Measurements from ENCODE around the gene GAB1. TPM values are rescaled to one million over a fixed set of nuclear protein-coding genes. Genes with fewer than 3 reads are reported as not detected.

Gene GAB1
- polyA plus RNA-seq, 2 donors, result 7.8 to 10.0 TPM

DNA sequence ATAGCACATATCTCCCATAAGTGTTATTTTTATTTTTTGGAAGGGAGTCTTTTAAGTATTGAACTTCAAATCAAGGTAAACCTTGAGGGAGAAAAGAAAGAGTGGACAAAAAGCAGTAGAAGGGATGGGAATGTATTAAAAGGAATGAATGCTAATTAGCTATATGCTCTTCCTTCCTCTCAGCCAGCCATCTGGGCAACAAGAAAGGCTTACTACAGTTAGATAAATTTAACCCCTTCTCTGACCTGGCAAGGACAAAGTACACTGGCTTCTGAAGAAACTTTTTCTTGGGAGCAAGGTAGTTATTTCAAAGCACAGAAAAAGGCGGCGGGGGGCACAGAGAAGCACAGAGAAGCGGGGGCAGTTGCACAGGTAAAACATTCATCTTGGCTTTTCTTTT, 54.6 kb downstream of the GAB1 start:
- Histone ChIP-seq H3K27ac (ENCODE audit: low read depth in 2 of 2, low read length in 1 of 2) (no peak overlapping the region), H3K9me3 (ENCODE audit: control insufficient read depth in 2 of 2, insufficient read depth in 1 of 2, low read depth in 1 of 2, low read length in 1 of 2) (no peaks in the 10 kb centered on the region), H3K27me3 (ENCODE audit: control insufficient read depth in 1 of 2, insufficient read depth in 2 of 2, low read length in 2 of 2) (no peaks in the 10 kb centered on the region), H3K36me3 (ENCODE audit: control insufficient read depth in 2 of 2, insufficient read depth in 2 of 2, low read length in 1 of 2) (peaks cover 0 to 5% of the 10 kb centered on the region in 2 donors), H3K4me1 (ENCODE audit: control insufficient read depth in 2 of 2, insufficient read depth in 2 of 2, low read length in 1 of 2) (peaks cover 0 to 2% of the 10 kb centered on the region in 2 donors), H3K4me3 (ENCODE audit: low read depth in 1 of 2, low read length in 2 of 2) (no peak overlapping the region)
- 85 to 93% methylated on average over 3 of the region's 3 CpGs for WGBS, 2 donors

DNA sequence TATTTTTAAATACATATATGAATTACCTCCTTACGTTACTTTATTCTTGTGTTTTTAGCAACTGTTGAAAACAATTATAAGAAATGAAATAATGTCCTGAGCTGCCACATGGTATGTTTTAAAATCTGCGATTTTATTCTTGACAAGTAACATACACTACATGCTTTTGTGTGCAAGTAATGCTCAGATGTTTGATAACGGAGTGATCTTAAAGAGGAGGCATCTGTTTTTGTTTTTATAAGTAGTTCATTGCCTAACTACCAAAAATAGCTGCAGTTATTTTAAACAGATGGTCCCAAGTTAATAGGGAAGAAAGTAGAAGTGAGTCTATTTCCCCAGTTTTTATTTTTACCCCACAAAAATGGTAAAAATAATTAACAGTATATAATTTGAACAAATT, 55.2 kb downstream of the GAB1 start:
- Histone ChIP-seq H3K36me3 (ENCODE audit: control insufficient read depth in 2 of 2, insufficient read depth in 2 of 2, low read length in 1 of 2) (peaks cover 0 to 5% of the 10 kb centered on the region in 2 donors), H3K9me3 (ENCODE audit: control insufficient read depth in 2 of 2, insufficient read depth in 1 of 2, low read depth in 1 of 2, low read length in 1 of 2) (no peaks in the 10 kb centered on the region), H3K27me3 (ENCODE audit: control insufficient read depth in 1 of 2, insufficient read depth in 2 of 2, low read length in 2 of 2) (no peaks in the 10 kb centered on the region), H3K4me3 (ENCODE audit: low read depth in 1 of 2, low read length in 2 of 2) (no peak overlapping the region), H3K4me1 (ENCODE audit: control insufficient read depth in 2 of 2, insufficient read depth in 2 of 2, low read length in 1 of 2) (peaks cover 0 to 2% of the 10 kb centered on the region in 2 donors), H3K27ac (ENCODE audit: low read depth in 2 of 2, low read length in 1 of 2) (no peak overlapping the region)
- 52 to 61% methylated on average over 3 of the region's 3 CpGs for WGBS, 2 donors

DNA sequence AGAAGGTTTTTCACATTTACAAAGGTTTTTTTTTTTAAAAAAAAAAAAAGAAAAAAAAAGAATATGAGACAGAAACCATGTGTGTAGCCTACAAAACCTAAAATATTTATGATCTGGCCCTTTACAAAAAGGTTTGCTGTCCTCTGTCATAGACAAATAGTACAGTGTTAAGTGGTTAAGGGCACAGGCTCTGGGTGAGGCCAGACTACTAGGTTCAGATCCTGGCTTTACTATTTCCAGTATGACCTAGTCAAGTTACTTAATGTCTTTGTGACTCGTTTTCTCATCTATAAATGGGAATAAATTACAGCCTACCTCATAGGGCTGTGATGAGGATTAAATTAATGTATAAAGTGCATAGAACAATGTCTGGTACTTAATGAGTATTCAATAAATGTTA, 56.5 kb downstream of the GAB1 start:
- Histone ChIP-seq H3K4me1 (ENCODE audit: control insufficient read depth in 2 of 2, insufficient read depth in 2 of 2, low read length in 1 of 2) (peaks cover 0 to 2% of the 10 kb centered on the region in 2 donors), H3K36me3 (ENCODE audit: control insufficient read depth in 2 of 2, insufficient read depth in 2 of 2, low read length in 1 of 2) (peaks cover 0 to 5% of the 10 kb centered on the region in 2 donors), H3K4me3 (ENCODE audit: low read depth in 1 of 2, low read length in 2 of 2) (no peak overlapping the region), H3K27me3 (ENCODE audit: control insufficient read depth in 1 of 2, insufficient read depth in 2 of 2, low read length in 2 of 2) (no peaks in the 10 kb centered on the region), H3K27ac (ENCODE audit: low read depth in 2 of 2, low read length in 1 of 2) (no peak overlapping the region), H3K9me3 (ENCODE audit: control insufficient read depth in 2 of 2, insufficient read depth in 1 of 2, low read depth in 1 of 2, low read length in 1 of 2) (no peaks in the 10 kb centered on the region)
- 69 to 81% methylated on average over 1 of the region's 1 CpG for WGBS, 2 donors

DNA sequence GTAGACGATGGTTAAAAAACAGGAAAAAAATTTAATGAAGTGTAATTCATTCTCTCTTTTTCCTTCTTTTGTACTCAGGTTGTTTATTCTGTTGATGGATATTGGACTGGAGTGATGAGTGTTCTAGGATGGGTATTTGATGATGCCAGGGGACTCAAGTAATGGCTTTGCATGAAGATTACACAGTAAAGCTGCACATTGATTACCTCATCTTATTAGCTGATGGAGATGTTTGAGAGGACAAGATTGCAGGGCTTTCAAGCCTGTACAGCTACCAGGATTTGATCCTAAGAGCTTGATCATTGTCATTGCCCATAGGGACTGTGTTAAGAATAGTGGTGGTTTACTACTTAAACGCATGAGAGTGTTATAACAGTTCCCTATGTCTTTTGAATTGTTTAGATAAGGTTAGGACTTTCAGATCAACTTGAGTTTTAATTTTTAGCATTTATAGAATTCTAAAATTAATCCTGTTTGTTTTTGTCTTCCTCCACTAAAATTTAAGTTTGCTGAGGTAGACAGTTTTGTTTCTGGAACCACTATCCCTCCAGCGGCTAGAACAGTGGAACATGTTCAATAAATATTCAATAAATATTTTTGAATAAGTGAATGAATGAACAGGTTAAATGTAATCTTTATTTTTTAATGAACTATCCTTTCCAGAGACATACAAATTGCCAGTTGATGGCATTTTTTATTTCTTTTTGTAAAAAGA, 58.2 kb downstream of the GAB1 start:
- Histone ChIP-seq H3K27me3 (ENCODE audit: control insufficient read depth in 1 of 2, insufficient read depth in 2 of 2, low read length in 2 of 2) (no peaks in the 10 kb centered on the region), H3K27ac (ENCODE audit: low read depth in 2 of 2, low read length in 1 of 2) (no peak overlapping the region), H3K4me3 (ENCODE audit: low read depth in 1 of 2, low read length in 2 of 2) (no peak overlapping the region), H3K4me1 (ENCODE audit: control insufficient read depth in 2 of 2, insufficient read depth in 2 of 2, low read length in 1 of 2) (no peaks in the 10 kb centered on the region), H3K36me3 (ENCODE audit: control insufficient read depth in 2 of 2, insufficient read depth in 2 of 2, low read length in 1 of 2) (peaks cover 0 to 5% of the 10 kb centered on the region in 2 donors), H3K9me3 (ENCODE audit: control insufficient read depth in 2 of 2, insufficient read depth in 1 of 2, low read depth in 1 of 2, low read length in 1 of 2) (no peaks in the 10 kb centered on the region)
- WGBS, 2 donors, result 56 to 69% methylated on average over 3 of the region's 3 CpGs

DNA sequence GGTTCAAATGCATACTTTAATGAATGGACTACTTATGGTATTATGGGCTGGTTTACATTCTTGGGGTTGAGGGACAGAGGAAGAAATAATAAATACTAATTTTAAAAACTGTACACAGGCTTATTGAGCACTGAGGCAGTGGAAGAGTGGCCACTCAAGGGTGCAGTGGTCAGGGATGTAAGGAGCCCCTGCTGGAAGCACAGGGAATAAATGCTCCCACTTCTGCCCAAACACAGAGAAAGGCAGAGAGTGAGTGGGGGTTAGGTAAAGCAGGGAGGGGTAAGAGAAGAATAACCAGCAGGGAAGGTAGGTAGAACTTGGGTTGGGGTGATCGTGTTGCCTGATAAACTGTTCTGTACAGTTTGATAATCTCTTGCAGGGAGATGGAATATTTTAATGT, 60.0 kb downstream of the GAB1 start:
- Histone ChIP-seq H3K4me1 (ENCODE audit: control insufficient read depth in 2 of 2, insufficient read depth in 2 of 2, low read length in 1 of 2) (no peaks in the 10 kb centered on the region), H3K27ac (ENCODE audit: low read depth in 2 of 2, low read length in 1 of 2) (no peak overlapping the region), H3K9me3 (ENCODE audit: control insufficient read depth in 2 of 2, insufficient read depth in 1 of 2, low read depth in 1 of 2, low read length in 1 of 2) (no peaks in the 10 kb centered on the region), H3K36me3 (ENCODE audit: control insufficient read depth in 2 of 2, insufficient read depth in 2 of 2, low read length in 1 of 2) (peaks cover 0 to 5% of the 10 kb centered on the region in 2 donors), H3K4me3 (ENCODE audit: low read depth in 1 of 2, low read length in 2 of 2) (no peak overlapping the region), H3K27me3 (ENCODE audit: control insufficient read depth in 1 of 2, insufficient read depth in 2 of 2, low read length in 2 of 2) (no peaks in the 10 kb centered on the region)
- WGBS, 2 donors, result 83% methylated on average over 1 of the region's 1 CpG

DNA sequence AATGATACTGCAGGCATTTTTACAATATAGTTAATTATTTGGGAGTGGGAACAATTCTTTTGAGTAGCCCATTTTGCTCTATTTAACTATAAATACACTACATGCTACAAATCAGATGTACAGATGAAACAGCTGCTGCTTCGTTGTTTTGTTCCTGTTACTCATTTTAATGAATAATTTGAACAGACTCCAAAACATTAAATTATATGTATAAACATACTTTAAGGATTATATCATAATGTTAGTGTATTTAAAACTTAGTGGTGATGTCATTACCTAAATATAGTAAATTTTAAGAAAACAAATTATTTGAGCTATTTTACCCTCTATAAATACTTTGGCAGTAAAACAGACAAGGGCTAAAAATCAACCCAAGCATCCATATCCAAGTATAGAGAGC, 60.7 kb downstream of the GAB1 start:
- Histone ChIP-seq H3K36me3 (ENCODE audit: control insufficient read depth in 2 of 2, insufficient read depth in 2 of 2, low read length in 1 of 2) (peaks cover 0 to 5% of the 10 kb centered on the region in 2 donors), H3K27ac (ENCODE audit: low read depth in 2 of 2, low read length in 1 of 2) (no peak overlapping the region), H3K4me1 (ENCODE audit: control insufficient read depth in 2 of 2, insufficient read depth in 2 of 2, low read length in 1 of 2) (no peaks in the 10 kb centered on the region), H3K4me3 (ENCODE audit: low read depth in 1 of 2, low read length in 2 of 2) (no peak overlapping the region), H3K27me3 (ENCODE audit: control insufficient read depth in 1 of 2, insufficient read depth in 2 of 2, low read length in 2 of 2) (no peaks in the 10 kb centered on the region), H3K9me3 (ENCODE audit: control insufficient read depth in 2 of 2, insufficient read depth in 1 of 2, low read depth in 1 of 2, low read length in 1 of 2) (no peaks in the 10 kb centered on the region)
- WGBS, 2 donors, result 24 to 41% methylated on average over 1 of the region's 1 CpG

DNA sequence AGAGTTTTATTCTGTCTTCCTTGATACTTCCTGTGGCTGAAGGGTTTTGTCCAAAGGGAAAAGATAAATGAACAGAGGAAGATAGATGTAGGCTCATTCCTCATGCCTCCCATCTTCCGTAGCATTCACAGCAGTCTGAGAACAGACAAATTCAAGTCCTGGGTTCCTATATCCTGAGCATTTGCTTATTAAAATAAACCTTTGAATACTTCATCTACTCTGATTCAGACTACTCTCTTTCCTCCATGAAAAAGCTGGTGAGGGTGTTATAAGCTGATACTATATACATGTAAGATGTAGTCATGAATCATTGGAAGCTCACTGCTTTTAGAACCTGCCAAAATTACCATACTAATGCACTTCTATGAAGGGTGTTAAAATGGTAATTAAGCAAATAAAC, 61.2 kb downstream of the GAB1 start:
- no peaks in the 10 kb centered on the region for H3K27me3 ChIP-seq (ENCODE audit: control insufficient read depth in 1 of 2, insufficient read depth in 2 of 2, low read length in 2 of 2)
- WGBS, 2 donors, result 66 to 68% methylated on average over 1 of the region's 1 CpG
- H3K36me3 ChIP-seq (ENCODE audit: control insufficient read depth in 2 of 2, insufficient read depth in 2 of 2, low read length in 1 of 2), result peaks cover 0 to 5% of the 10 kb centered on the region in 2 donors
- H3K27ac ChIP-seq (ENCODE audit: low read depth in 2 of 2, low read length in 1 of 2), result no peak overlapping the region
- no peaks in the 10 kb centered on the region for H3K9me3 ChIP-seq (ENCODE audit: control insufficient read depth in 2 of 2, insufficient read depth in 1 of 2, low read depth in 1 of 2, low read length in 1 of 2)
- H3K4me1 ChIP-seq (ENCODE audit: control insufficient read depth in 2 of 2, insufficient read depth in 2 of 2, low read length in 1 of 2), result no peaks in the 10 kb centered on the region
- no peak overlapping the region for H3K4me3 ChIP-seq (ENCODE audit: low read depth in 1 of 2, low read length in 2 of 2)

DNA sequence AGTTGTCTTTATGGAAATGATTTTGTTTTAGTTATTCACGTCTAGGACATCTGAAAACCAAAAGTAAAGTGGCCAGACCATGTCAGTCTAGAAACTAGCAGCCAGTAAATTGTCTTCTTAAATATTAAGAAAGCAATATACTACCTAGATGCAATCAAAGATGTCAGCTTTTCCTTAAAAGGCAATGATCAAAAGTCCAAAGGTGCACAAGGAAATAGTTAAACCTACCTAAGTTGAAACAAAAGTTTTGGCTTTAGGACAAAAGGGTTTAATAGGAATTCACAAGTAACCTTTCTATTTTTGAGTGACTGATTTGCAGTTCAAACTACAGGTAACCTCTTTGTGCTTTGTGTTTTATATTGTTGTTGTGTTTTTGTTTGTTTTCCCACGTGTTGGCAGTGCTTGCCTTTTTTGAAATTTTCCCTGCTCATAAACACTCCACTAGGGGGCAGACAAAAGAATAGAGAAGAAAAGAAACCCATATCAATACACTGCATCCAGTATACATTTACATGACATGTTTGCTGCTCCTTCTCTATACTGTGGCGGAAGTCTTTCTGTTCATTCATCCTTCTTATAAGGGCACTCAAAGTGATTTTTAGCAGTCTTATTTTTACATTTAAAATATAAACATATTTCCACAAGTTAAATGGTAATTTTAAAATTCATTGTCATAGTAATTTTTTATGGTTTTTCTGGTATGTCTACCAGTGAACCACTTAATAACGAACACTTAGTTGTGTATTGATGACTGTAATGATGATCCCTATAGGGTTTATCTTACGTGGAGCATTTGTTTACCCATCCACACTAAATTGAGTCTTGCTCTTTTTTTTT, 62.7 kb downstream of the GAB1 start:
- H3K4me1 ChIP-seq (ENCODE audit: control insufficient read depth in 2 of 2, insufficient read depth in 2 of 2, low read length in 1 of 2), result no peaks in the 10 kb centered on the region
- peaks cover 0 to 5% of the 10 kb centered on the region in 2 donors for H3K36me3 ChIP-seq (ENCODE audit: control insufficient read depth in 2 of 2, insufficient read depth in 2 of 2, low read length in 1 of 2)
- H3K9me3 ChIP-seq (ENCODE audit: control insufficient read depth in 2 of 2, insufficient read depth in 1 of 2, low read depth in 1 of 2, low read length in 1 of 2), result no peaks in the 10 kb centered on the region
- no peaks in the 10 kb centered on the region for H3K27me3 ChIP-seq (ENCODE audit: control insufficient read depth in 1 of 2, insufficient read depth in 2 of 2, low read length in 2 of 2)
- no peak overlapping the region for H3K27ac ChIP-seq (ENCODE audit: low read depth in 2 of 2, low read length in 1 of 2)
- H3K4me3 ChIP-seq (ENCODE audit: low read depth in 1 of 2, low read length in 2 of 2), result no peak overlapping the region
- WGBS, 2 donors, result 71% methylated on average over 5 of the region's 5 CpGs

DNA sequence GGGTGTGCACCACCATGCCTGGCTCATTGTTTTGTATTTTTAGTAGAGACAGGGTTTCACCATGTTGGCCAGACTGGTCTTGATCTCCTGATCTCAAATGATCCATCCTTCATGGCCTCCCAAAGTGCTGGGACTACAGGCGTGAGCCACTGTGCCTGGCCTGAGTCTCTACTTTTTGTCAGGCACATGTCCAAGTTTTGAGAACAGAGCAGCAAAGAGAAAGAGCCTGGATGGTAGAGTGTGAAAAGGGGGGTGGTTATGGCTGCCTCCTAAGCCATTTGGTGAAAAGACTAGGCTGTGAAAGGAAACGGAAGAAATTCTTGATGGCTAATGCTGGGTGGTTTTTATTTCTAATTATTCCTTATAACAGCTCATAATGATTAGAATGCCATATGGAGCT, 63.4 kb downstream of the GAB1 start:
- Histone ChIP-seq H3K36me3 (ENCODE audit: control insufficient read depth in 2 of 2, insufficient read depth in 2 of 2, low read length in 1 of 2) (peaks cover 0 to 5% of the 10 kb centered on the region in 2 donors), H3K9me3 (ENCODE audit: control insufficient read depth in 2 of 2, insufficient read depth in 1 of 2, low read depth in 1 of 2, low read length in 1 of 2) (no peaks in the 10 kb centered on the region), H3K4me3 (ENCODE audit: low read depth in 1 of 2, low read length in 2 of 2) (no peak overlapping the region), H3K27me3 (ENCODE audit: control insufficient read depth in 1 of 2, insufficient read depth in 2 of 2, low read length in 2 of 2) (no peaks in the 10 kb centered on the region), H3K27ac (ENCODE audit: low read depth in 2 of 2, low read length in 1 of 2) (no peak overlapping the region), H3K4me1 (ENCODE audit: control insufficient read depth in 2 of 2, insufficient read depth in 2 of 2, low read length in 1 of 2) (peaks cover 0 to 2% of the 10 kb centered on the region in 2 donors)
- 85% methylated on average over 2 of the region's 2 CpGs for WGBS, 2 donors

Data from esophagus (tissue), 2 donors.